ENCODE measurements around the gene PIP5K1A. TPM values are rescaled to one million over a fixed set of nuclear protein-coding genes. Genes with fewer than 3 reads are reported as not detected.

The PIP5K1A gene
- total RNA-seq, 2 experiments from 2014 or later: 41.7 to 44.7 TPM

- Histone ChIP-seq H3K9me3 (ENCODE audit: control insufficient read depth in 1 of 2, insufficient read depth in 1 of 2, low read length in 2 of 2) (no peaks in the 10 kb centered on the region), H3K4me3 (ENCODE audit: low read length) (no peak overlapping the region), H3K4me1 (ENCODE audit: insufficient read depth, low read length) (peaks cover 50% of the 10 kb centered on the region), H3K36me3 (ENCODE audit: insufficient read depth, low read length) (peaks cover 68% of the 10 kb centered on the region), H3K27me3 (ENCODE audit: control insufficient read depth in 1 of 2, insufficient read depth in 2 of 2, low read length in 2 of 2) (no peaks in the 10 kb centered on the region), H3K27ac (ENCODE audit: low read depth in 1 of 2, low read length in 2 of 2) (no peak overlapping the region)
- peaks cover 34% of the 10 kb centered on the region for H3K4me1 Mint-ChIP-seq (ENCODE audit: low read depth)
- H3K4me3 Mint-ChIP-seq: no peak overlapping the region
- no peaks in the 10 kb centered on the region for H3K9me3 Mint-ChIP-seq
- DNase-seq (no peak), ATAC-seq (ENCODE audit: poor library complexity) (no peak)
- no peak overlapping the region for H3K27ac Mint-ChIP-seq
- H3K36me3 Mint-ChIP-seq (ENCODE audit: low read depth): peaks cover 64% of the 10 kb centered on the region
- ChIA-PET CTCF (no interaction called here), POLR2A (no interaction called here)
- intact Hi-C loops (cut with DNase I, micrococcal nuclease): no loop called here
- H3K27me3 Mint-ChIP-seq: no peaks in the 10 kb centered on the region
- TF ChIP-seq CTCF (IDR thresholded peaks at IDR 0.05): no peak
Measured at GRCh38 chr1:151287341-151287699, 89.0 kb downstream of the PIP5K1A start.

GRCh38 chr1:151287767-151288500 lies 89.6 kb downstream of the PIP5K1A start:
- POLR2A ChIA-PET: no interaction called here
- Mint-ChIP-seq H3K36me3 (ENCODE audit: low read depth) (peaks cover 68% of the 10 kb centered on the region), H3K27ac (no peak overlapping the region), H3K9me3 (no peaks in the 10 kb centered on the region), H3K4me1 (ENCODE audit: low read depth) (peaks cover 33% of the 10 kb centered on the region), H3K27me3 (no peaks in the 10 kb centered on the region), H3K4me3 (no peak overlapping the region)
- H3K27me3 ChIP-seq (ENCODE audit: control insufficient read depth in 1 of 2, insufficient read depth in 2 of 2, low read length in 2 of 2): no peaks in the 10 kb centered on the region
- CTCF ChIA-PET: no interaction called here
- DNase-seq: no peak
- no peak overlapping the region for H3K27ac ChIP-seq (ENCODE audit: low read depth in 1 of 2, low read length in 2 of 2)
- no peak for TF ChIP-seq CTCF (IDR thresholded peaks at IDR 0.05)
- ATAC-seq (ENCODE audit: poor library complexity): no peak
- H3K4me1 ChIP-seq (ENCODE audit: insufficient read depth, low read length): peaks cover 44% of the 10 kb centered on the region
- H3K9me3 ChIP-seq (ENCODE audit: control insufficient read depth in 1 of 2, insufficient read depth in 1 of 2, low read length in 2 of 2): no peaks in the 10 kb centered on the region
- peaks cover 75% of the 10 kb centered on the region for H3K36me3 ChIP-seq (ENCODE audit: insufficient read depth, low read length)
- no peak overlapping the region for H3K4me3 ChIP-seq (ENCODE audit: low read length)
- intact Hi-C loops (cut with DNase I, micrococcal nuclease): no loop called here

GRCh38 chr1:151288502-151288901 lies 90.2 kb downstream of the PIP5K1A start:
- H3K27me3 ChIP-seq (ENCODE audit: control insufficient read depth in 1 of 2, insufficient read depth in 2 of 2, low read length in 2 of 2): no peaks in the 10 kb centered on the region
- H3K36me3 Mint-ChIP-seq (ENCODE audit: low read depth): peaks cover 68% of the 10 kb centered on the region
- DNase-seq (no peak), ATAC-seq (ENCODE audit: poor library complexity) (no peak)
- peaks cover 39% of the 10 kb centered on the region for H3K4me1 ChIP-seq (ENCODE audit: insufficient read depth, low read length)
- TF ChIP-seq CTCF (IDR thresholded peaks at IDR 0.05): no peak
- H3K9me3 Mint-ChIP-seq: no peaks in the 10 kb centered on the region
- H3K27ac Mint-ChIP-seq: no peak overlapping the region
- H3K36me3 ChIP-seq (ENCODE audit: insufficient read depth, low read length): peaks cover 80% of the 10 kb centered on the region
- no peak overlapping the region for H3K27ac ChIP-seq (ENCODE audit: low read depth in 1 of 2, low read length in 2 of 2)
- CTCF ChIA-PET: no interaction called here
- no peaks in the 10 kb centered on the region for H3K27me3 Mint-ChIP-seq
- no peaks in the 10 kb centered on the region for H3K9me3 ChIP-seq (ENCODE audit: control insufficient read depth in 1 of 2, insufficient read depth in 1 of 2, low read length in 2 of 2)
- H3K4me3 Mint-ChIP-seq: no peak overlapping the region
- intact Hi-C loops (cut with DNase I, micrococcal nuclease): no loop called here
- no peak overlapping the region for H3K4me3 ChIP-seq (ENCODE audit: low read length)
- POLR2A ChIA-PET: no interaction called here
- H3K4me1 Mint-ChIP-seq (ENCODE audit: low read depth): peaks cover 28% of the 10 kb centered on the region

All from CD4-positive, alpha-beta T cell (primary cell).